H1 (cell line): ENCODE results near the gene VOPP1. TPM values are rescaled to one million over a fixed set of nuclear protein-coding genes. Genes with fewer than 3 reads are reported as not detected.

ENCODE experiments used
- BRCA1 ChIP-seq: IDR thresholded peaks from 2 replicates; pipeline ENCODE4 v1.6.1; 2012; ENCODE audit warnings: low read depth, low read length, improper control_type of control experiment
- CTCF ChIP-seq, 3 experiments: IDR thresholded peaks; 1 replicate in 2 of 3; 2 replicates in 1 of 3; pipeline versions ENCODE4 v1.5.1 to v1.6.1; 2011; ENCODE audit warnings: low read length in 3 of 3, mild to moderate bottlenecking in 3 of 3, inconsistent platforms in 2 of 3, low read depth in 1 of 3, moderate library complexity in 1 of 3; ENCODE audit not compliant: insufficient read depth in 1 of 3; ENCODE audit errors: control extremely low read depth in 1 of 3
- KDM1A ChIP-seq: fragments of 200-600, 300-600 bp; sonication (generic); IDR thresholded peaks from 2 replicates; pipeline ENCODE4 v1.7.1; 2016; ENCODE audit warnings: mild to moderate bottlenecking, low read length, borderline replicate concordance
- NANOG ChIP-seq: IDR thresholded peaks from 2 replicates; pipeline ENCODE4 v1.6.1; 2011; ENCODE audit warnings: low read length, low read depth, mild to moderate bottlenecking, inconsistent platforms; ENCODE audit not compliant: insufficient read depth, poor library complexity, severe bottlenecking
- polyA plus RNA-seq, 7 experiments: library from polyadenylated mRNA; depleted of rRNA in 3 of 7; stranded (reverse) in 5 of 7; unstranded in 2 of 7; fragments of >200 nt in 5 of 7; fragments of 200-250 nt in 2 of 7; gene quantifications; 1 replicate in 5 of 7; 2 replicates in 1 of 7; 4 replicates in 1 of 7; pipeline versions ENCODE4 v1.2.1 to v1.2.3, GENCODE V29; 2011 to 2013; ENCODE audit warnings: missing spikeins in 2 of 7, mixed read lengths in 2 of 7
- total RNA-seq: library from RNA; stranded (reverse); fragmentation: NEBNext Ultra II Directional; extraction: Animal tissue kit (Norgen Biotek cat#: 25700); gene quantifications from 2 replicates; pipeline ENCODE4 v1.2.1, GENCODE V29; 2021
- TF ChIP-seq, protein P1 (sequence below): fragments of 300-600 bp; sonication (generic); IDR thresholded peaks from 2 replicates; pipeline ENCODE4 v1.7.1; 2012; ENCODE audit warnings: low read length, moderate library complexity, mild to moderate bottlenecking, inconsistent platforms; ENCODE audit not compliant: insufficient replicate concordance

Gene VOPP1
- total and polyA plus RNA-seq, 2 of the 8 experiments (the other 6 are each of a cell fraction or from before 2014, with no cell fraction given) = 44.7 to 83.0 TPM

- TF ChIP-seq, protein P1, sequence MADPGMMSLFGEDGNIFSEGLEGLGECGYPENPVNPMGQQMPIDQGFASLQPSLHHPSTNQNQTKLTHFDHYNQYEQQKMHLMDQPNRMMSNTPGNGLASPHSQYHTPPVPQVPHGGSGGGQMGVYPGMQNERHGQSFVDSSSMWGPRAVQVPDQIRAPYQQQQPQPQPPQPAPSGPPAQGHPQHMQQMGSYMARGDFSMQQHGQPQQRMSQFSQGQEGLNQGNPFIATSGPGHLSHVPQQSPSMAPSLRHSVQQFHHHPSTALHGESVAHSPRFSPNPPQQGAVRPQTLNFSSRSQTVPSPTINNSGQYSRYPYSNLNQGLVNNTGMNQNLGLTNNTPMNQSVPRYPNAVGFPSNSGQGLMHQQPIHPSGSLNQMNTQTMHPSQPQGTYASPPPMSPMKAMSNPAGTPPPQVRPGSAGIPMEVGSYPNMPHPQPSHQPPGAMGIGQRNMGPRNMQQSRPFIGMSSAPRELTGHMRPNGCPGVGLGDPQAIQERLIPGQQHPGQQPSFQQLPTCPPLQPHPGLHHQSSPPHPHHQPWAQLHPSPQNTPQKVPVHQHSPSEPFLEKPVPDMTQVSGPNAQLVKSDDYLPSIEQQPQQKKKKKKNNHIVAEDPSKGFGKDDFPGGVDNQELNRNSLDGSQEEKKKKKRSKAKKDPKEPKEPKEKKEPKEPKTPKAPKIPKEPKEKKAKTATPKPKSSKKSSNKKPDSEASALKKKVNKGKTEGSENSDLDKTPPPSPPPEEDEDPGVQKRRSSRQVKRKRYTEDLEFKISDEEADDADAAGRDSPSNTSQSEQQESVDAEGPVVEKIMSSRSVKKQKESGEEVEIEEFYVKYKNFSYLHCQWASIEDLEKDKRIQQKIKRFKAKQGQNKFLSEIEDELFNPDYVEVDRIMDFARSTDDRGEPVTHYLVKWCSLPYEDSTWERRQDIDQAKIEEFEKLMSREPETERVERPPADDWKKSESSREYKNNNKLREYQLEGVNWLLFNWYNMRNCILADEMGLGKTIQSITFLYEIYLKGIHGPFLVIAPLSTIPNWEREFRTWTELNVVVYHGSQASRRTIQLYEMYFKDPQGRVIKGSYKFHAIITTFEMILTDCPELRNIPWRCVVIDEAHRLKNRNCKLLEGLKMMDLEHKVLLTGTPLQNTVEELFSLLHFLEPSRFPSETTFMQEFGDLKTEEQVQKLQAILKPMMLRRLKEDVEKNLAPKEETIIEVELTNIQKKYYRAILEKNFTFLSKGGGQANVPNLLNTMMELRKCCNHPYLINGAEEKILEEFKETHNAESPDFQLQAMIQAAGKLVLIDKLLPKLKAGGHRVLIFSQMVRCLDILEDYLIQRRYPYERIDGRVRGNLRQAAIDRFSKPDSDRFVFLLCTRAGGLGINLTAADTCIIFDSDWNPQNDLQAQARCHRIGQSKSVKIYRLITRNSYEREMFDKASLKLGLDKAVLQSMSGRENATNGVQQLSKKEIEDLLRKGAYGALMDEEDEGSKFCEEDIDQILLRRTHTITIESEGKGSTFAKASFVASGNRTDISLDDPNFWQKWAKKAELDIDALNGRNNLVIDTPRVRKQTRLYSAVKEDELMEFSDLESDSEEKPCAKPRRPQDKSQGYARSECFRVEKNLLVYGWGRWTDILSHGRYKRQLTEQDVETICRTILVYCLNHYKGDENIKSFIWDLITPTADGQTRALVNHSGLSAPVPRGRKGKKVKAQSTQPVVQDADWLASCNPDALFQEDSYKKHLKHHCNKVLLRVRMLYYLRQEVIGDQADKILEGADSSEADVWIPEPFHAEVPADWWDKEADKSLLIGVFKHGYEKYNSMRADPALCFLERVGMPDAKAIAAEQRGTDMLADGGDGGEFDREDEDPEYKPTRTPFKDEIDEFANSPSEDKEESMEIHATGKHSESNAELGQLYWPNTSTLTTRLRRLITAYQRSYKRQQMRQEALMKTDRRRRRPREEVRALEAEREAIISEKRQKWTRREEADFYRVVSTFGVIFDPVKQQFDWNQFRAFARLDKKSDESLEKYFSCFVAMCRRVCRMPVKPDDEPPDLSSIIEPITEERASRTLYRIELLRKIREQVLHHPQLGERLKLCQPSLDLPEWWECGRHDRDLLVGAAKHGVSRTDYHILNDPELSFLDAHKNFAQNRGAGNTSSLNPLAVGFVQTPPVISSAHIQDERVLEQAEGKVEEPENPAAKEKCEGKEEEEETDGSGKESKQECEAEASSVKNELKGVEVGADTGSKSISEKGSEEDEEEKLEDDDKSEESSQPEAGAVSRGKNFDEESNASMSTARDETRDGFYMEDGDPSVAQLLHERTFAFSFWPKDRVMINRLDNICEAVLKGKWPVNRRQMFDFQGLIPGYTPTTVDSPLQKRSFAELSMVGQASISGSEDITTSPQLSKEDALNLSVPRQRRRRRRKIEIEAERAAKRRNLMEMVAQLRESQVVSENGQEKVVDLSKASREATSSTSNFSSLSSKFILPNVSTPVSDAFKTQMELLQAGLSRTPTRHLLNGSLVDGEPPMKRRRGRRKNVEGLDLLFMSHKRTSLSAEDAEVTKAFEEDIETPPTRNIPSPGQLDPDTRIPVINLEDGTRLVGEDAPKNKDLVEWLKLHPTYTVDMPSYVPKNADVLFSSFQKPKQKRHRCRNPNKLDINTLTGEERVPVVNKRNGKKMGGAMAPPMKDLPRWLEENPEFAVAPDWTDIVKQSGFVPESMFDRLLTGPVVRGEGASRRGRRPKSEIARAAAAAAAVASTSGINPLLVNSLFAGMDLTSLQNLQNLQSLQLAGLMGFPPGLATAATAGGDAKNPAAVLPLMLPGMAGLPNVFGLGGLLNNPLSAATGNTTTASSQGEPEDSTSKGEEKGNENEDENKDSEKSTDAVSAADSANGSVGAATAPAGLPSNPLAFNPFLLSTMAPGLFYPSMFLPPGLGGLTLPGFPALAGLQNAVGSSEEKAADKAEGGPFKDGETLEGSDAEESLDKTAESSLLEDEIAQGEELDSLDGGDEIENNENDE = no peak
- TF ChIP-seq BRCA1 (no peak), NANOG (no peak), CTCF (IDR thresholded peaks at IDR 0.05; ENCODE audit: control extremely low read depth in 1 of 3, insufficient read depth in 1 of 3, low read depth in 1 of 3, low read length in 3 of 3) (no peak), KDM1A (no peak)
These were observed 558 bp downstream of the VOPP1 start (continued) for GRCh38 chr7:55571511-55572377.
